Measurements from ENCODE around the gene CLASP2.

DNA sequence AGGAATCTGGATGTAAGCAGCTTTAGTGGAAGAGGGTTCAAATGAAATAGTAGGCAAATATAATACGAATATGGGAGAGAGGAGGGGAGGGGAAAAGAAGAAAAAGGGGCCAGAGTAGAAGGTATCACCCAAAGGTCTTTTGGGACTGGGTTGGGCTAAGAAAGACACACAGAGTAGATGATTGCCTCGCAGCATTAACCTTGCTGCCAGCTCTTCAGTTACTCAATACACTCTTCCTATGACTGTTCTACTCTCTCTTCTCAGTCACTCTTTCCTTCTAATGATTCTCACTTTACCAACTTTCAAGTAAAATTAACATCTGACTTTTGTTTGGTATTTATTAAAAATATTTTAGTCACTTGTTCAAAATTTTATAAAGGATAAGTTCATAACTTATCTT is 52.8 kb downstream of the CLASP2 start:
- TF ChIP-seq, protein P1, sequence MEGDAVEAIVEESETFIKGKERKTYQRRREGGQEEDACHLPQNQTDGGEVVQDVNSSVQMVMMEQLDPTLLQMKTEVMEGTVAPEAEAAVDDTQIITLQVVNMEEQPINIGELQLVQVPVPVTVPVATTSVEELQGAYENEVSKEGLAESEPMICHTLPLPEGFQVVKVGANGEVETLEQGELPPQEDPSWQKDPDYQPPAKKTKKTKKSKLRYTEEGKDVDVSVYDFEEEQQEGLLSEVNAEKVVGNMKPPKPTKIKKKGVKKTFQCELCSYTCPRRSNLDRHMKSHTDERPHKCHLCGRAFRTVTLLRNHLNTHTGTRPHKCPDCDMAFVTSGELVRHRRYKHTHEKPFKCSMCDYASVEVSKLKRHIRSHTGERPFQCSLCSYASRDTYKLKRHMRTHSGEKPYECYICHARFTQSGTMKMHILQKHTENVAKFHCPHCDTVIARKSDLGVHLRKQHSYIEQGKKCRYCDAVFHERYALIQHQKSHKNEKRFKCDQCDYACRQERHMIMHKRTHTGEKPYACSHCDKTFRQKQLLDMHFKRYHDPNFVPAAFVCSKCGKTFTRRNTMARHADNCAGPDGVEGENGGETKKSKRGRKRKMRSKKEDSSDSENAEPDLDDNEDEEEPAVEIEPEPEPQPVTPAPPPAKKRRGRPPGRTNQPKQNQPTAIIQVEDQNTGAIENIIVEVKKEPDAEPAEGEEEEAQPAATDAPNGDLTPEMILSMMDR (IDR thresholded peaks at IDR 0.05; ENCODE audit: insufficient read depth, low read length, poor library complexity, severe bottlenecking) = no peak
- no peak for TF ChIP-seq EZH2phosphoT487 (conservative IDR thresholded peaks at IDR 0.05; ENCODE audit: low read length)

All from SU-DHL-6 (cell line).